Measurements from ENCODE around the gene SMIM22. TPM values are rescaled to one million over a fixed set of nuclear protein-coding genes. Genes with fewer than 3 reads are reported as not detected.

Gene SMIM22
- total RNA-seq, 4 donors from 2014 or later: 10.1 to 20.9 (median 18.7) TPM; not detected in 1

DNA sequence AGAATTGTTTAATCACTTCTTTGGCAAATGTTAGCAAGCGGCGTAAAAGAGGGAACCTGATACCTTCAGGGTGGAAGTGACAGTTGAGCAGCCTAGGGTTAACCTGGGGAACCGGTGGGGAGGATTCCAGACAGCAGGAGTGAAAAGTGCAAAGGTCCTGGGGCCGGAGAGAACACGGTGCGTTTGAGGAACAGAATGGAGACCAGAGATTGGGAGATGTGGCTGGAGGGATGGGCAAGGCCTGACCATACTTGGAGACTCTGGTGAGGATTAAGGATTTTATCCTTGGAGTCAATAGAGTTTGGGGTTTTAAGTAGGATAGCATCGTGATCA lies 25.9 kb upstream of the SMIM22 start:
- Histone ChIP-seq H3K27ac (no peak overlapping the region), H3K9me3 (no peaks in the 10 kb centered on the region), H3K4me3 (no peak overlapping the region), H3K36me3 (peaks cover 4% of the 10 kb centered on the region), H3K27me3 (no peaks in the 10 kb centered on the region), H3K4me1 (peaks cover 35% of the 10 kb centered on the region)
- no peak for DNase-seq (ENCODE audit: low spot score in 2 of 2)
- TF ChIP-seq, protein P1, sequence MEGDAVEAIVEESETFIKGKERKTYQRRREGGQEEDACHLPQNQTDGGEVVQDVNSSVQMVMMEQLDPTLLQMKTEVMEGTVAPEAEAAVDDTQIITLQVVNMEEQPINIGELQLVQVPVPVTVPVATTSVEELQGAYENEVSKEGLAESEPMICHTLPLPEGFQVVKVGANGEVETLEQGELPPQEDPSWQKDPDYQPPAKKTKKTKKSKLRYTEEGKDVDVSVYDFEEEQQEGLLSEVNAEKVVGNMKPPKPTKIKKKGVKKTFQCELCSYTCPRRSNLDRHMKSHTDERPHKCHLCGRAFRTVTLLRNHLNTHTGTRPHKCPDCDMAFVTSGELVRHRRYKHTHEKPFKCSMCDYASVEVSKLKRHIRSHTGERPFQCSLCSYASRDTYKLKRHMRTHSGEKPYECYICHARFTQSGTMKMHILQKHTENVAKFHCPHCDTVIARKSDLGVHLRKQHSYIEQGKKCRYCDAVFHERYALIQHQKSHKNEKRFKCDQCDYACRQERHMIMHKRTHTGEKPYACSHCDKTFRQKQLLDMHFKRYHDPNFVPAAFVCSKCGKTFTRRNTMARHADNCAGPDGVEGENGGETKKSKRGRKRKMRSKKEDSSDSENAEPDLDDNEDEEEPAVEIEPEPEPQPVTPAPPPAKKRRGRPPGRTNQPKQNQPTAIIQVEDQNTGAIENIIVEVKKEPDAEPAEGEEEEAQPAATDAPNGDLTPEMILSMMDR (IDR thresholded peaks at IDR 0.05): no peak
- TF ChIP-seq EP300 (IDR thresholded peaks at IDR 0.05) (no peak), POLR2AphosphoS5 (IDR thresholded peaks at IDR 0.05) (no peak), POLR2A (IDR thresholded peaks at IDR 0.05) (no peak)
- 53% methylated on average over 7 of the region's 7 CpGs for WGBS

GRCh38 chr16:4771646-4772045 lies 23.5 kb upstream of the SMIM22 start:
- 49% methylated on average over 3 of the region's 3 CpGs for WGBS
- no peaks in the 10 kb centered on the region for H3K36me3 ChIP-seq
- H3K4me1 ChIP-seq: peaks cover 17% of the 10 kb centered on the region
- no peaks in the 10 kb centered on the region for H3K9me3 ChIP-seq
- no peaks in the 10 kb centered on the region for H3K27me3 ChIP-seq
- H3K4me3 ChIP-seq: no peak overlapping the region
- TF ChIP-seq POLR2AphosphoS5 (IDR thresholded peaks at IDR 0.05): no peak
- TF ChIP-seq, protein P1 (IDR thresholded peaks at IDR 0.05): no peak
- no peak for TF ChIP-seq POLR2A (IDR thresholded peaks at IDR 0.05)
- no peak for TF ChIP-seq EP300 (IDR thresholded peaks at IDR 0.05)
- DNase-seq (ENCODE audit: low spot score in 2 of 2): no peak
- no peak overlapping the region for H3K27ac ChIP-seq

DNA sequence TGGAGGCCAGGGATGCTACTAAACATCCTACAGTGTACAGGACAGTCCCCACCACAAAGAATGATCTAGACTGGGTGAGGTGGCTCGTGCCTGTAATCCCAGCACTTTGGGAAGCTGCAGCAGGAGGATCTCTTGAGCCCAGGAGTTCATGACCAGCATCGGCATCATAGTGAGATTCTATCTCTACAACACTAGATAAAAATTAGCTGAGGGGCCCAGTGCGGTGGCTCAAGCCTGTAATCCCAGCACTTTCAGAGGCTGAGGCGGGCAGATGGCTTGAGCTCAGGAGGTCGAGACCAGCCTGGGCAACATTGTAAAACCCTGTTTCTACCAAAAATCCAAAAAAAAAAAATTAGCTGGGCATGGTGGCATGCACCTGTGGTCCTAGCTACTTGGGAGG lies 22.8 kb upstream of the SMIM22 start:
- 86% methylated on average over 4 of the region's 5 CpGs for WGBS
- no peak for DNase-seq (ENCODE audit: low spot score in 2 of 2)
- no peak for TF ChIP-seq POLR2AphosphoS5 (IDR thresholded peaks at IDR 0.05)
- no peak for TF ChIP-seq POLR2A (IDR thresholded peaks at IDR 0.05)
- TF ChIP-seq EP300 (IDR thresholded peaks at IDR 0.05): no peak
- TF ChIP-seq, protein P1 (IDR thresholded peaks at IDR 0.05): no peak

DNA sequence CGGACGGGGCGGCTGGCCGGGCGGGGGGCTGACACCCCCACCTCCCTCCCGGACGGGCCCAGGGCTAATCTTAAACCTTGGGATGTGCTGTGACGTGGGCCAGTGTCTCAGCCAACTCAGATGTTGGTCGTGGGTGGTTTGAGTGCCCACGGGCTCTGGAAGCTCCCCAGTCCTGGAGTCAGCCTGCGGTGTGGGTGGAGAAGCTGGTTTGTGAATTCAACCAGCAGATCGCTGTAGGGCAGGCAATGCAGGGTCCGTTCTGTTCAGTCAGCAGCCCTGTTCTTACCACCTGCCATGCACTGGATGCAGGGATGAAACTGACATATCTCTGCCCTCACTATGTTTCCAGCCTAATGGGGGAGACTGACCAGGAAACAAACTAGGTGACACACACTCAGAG lies 20.2 kb upstream of the SMIM22 start:
- no peaks in the 10 kb centered on the region for H3K27me3 ChIP-seq
- DNase-seq (ENCODE audit: low spot score in 2 of 2): no peak
- H3K4me3 ChIP-seq: no peak overlapping the region
- WGBS: 40% methylated on average over 6 of the region's 13 CpGs
- no peaks in the 10 kb centered on the region for H3K4me1 ChIP-seq
- no peaks in the 10 kb centered on the region for H3K36me3 ChIP-seq
- TF ChIP-seq, protein P1 (IDR thresholded peaks at IDR 0.05): no peak
- TF ChIP-seq EP300 (IDR thresholded peaks at IDR 0.05): no peak
- TF ChIP-seq POLR2AphosphoS5 (IDR thresholded peaks at IDR 0.05): no peak
- TF ChIP-seq POLR2A (IDR thresholded peaks at IDR 0.05): no peak
- no peak overlapping the region for H3K27ac ChIP-seq
- no peaks in the 10 kb centered on the region for H3K9me3 ChIP-seq

More for the DNA sequence above, 22.8 kb upstream of the SMIM22 start:
- Histone ChIP-seq H3K4me1 (peaks cover 15% of the 10 kb centered on the region), H3K9me3 (no peaks in the 10 kb centered on the region), H3K36me3 (no peaks in the 10 kb centered on the region), H3K4me3 (no peak overlapping the region), H3K27ac (no peak overlapping the region), H3K27me3 (no peaks in the 10 kb centered on the region)

- Histone ChIP-seq H3K4me1 (no peaks in the 10 kb centered on the region), H3K9me3 (no peaks in the 10 kb centered on the region), H3K4me3 (no peak overlapping the region), H3K36me3 (no peaks in the 10 kb centered on the region), H3K27ac (no peak overlapping the region), H3K27me3 (no peaks in the 10 kb centered on the region)
- TF ChIP-seq, protein P1 (IDR thresholded peaks at IDR 0.05): no peak
- TF ChIP-seq POLR2AphosphoS5 (IDR thresholded peaks at IDR 0.05) (no peak), POLR2A (IDR thresholded peaks at IDR 0.05) (no peak), EP300 (IDR thresholded peaks at IDR 0.05) (no peak)
- DNase-seq (ENCODE audit: low spot score in 2 of 2): no peak
- WGBS: 92% methylated on average over 2 of the region's 2 CpGs
These were observed 18.9 kb upstream of the SMIM22 start for GRCh38 chr16:4776141-4776705.
